ENCODE results near the gene KRTDAP.
A peak's percentile ranks its signal among the peaks of the same experiment; 100 is the strongest.

Gene KRTDAP

GRCh38 chr19:35513628-35514281 is 23.5 kb upstream of the KRTDAP start, which contains the start of gene DMKN:
TSS of gene DMKN (minus strand) at chr19:35513649. CDS start at chr19:35513475, 174 bp downstream.
- DNase-seq (ENCODE audit: low read depth in 2 of 2), result peak; percentile 71 to 79
- TF ChIP-seq, protein P1, sequence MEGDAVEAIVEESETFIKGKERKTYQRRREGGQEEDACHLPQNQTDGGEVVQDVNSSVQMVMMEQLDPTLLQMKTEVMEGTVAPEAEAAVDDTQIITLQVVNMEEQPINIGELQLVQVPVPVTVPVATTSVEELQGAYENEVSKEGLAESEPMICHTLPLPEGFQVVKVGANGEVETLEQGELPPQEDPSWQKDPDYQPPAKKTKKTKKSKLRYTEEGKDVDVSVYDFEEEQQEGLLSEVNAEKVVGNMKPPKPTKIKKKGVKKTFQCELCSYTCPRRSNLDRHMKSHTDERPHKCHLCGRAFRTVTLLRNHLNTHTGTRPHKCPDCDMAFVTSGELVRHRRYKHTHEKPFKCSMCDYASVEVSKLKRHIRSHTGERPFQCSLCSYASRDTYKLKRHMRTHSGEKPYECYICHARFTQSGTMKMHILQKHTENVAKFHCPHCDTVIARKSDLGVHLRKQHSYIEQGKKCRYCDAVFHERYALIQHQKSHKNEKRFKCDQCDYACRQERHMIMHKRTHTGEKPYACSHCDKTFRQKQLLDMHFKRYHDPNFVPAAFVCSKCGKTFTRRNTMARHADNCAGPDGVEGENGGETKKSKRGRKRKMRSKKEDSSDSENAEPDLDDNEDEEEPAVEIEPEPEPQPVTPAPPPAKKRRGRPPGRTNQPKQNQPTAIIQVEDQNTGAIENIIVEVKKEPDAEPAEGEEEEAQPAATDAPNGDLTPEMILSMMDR (IDR thresholded peaks at IDR 0.05; ENCODE audit: low read depth, low read length), result no peak
- no peak within 1 kb of the TSS for H3K4me3 ChIP-seq (replicated peaks in 1 of 2; ENCODE audit: low read depth in 2 of 2, low read length in 2 of 2)

GRCh38 chr19:35512831-35513627 is 22.8 kb upstream of the KRTDAP start:
- TF ChIP-seq, protein P1 (IDR thresholded peaks at IDR 0.05; ENCODE audit: low read depth, low read length), result no peak
- no peak for DNase-seq (ENCODE audit: low read depth in 2 of 2)
- no peak overlapping the region for H3K4me3 ChIP-seq (replicated peaks in 1 of 2; ENCODE audit: low read depth in 2 of 2, low read length in 2 of 2)

- H3K4me3 ChIP-seq (replicated peaks in 1 of 2; ENCODE audit: low read depth in 2 of 2, low read length in 2 of 2), result no peak overlapping the region
- TF ChIP-seq, protein P1 (IDR thresholded peaks at IDR 0.05; ENCODE audit: low read depth, low read length), result no peak
- DNase-seq (ENCODE audit: low read depth in 2 of 2), result no peak
These were observed 21.1 kb upstream of the KRTDAP start for GRCh38 chr19:35511337-35511736.

- no peak for DNase-seq (ENCODE audit: low read depth in 2 of 2)
- no peak overlapping the region for H3K4me3 ChIP-seq (replicated peaks in 1 of 2; ENCODE audit: low read depth in 2 of 2, low read length in 2 of 2)
- TF ChIP-seq, protein P1 (IDR thresholded peaks at IDR 0.05; ENCODE audit: low read depth, low read length), result no peak
These were observed 20.3 kb upstream of the KRTDAP start for GRCh38 chr19:35510626-35510964.

DNA sequence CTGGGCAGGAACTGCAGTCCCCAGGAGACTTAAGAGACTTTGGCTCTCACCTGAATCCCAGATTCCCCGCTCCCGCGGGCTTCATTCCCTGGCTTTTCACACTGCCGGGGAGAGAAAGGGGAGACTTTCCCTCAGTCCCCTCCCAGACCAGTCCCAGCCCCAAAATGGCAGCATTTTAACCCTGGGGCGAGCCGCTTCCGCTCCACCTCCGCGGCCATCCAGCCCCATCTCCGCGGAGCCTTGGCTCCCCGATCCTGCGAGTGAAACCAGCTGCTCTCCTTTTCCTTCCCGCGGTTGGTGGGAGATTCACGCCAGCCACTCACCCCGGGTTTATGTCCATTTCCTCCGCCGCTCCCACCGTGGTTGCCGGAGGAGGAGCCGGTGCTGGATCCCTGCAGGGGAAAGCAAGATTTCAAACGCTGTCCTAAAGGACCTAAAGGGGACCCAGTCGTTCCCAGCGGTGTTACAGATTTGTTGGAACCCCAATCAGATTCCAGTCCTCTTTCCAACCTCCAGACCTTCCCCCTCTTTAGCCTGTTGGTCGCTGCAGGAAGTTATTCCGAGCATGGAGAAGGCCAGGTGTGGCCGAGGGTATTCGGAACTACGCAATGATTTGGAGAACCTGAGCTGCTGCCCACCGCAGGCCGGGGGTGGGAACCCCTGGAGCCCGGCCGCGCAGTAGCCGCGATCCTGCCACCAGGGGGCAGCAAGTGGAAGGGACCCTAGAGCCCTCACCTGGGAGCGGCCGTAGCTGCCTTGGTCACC is 19.8 kb upstream of the KRTDAP start:
- peak overlapping the region; percentile 14 to 35 for H3K4me3 ChIP-seq (replicated peaks in 1 of 2; ENCODE audit: low read depth in 2 of 2, low read length in 2 of 2)
- peak; percentile 44 to 57 for DNase-seq (ENCODE audit: low read depth in 2 of 2)
- TF ChIP-seq, protein P1 (IDR thresholded peaks at IDR 0.05; ENCODE audit: low read depth, low read length), result peak; percentile 95

GRCh38 chr19:35509018-35509652 is 18.9 kb upstream of the KRTDAP start:
- DNase-seq (ENCODE audit: low read depth in 2 of 2), result no peak
- H3K4me3 ChIP-seq (replicated peaks in 1 of 2; ENCODE audit: low read depth in 2 of 2, low read length in 2 of 2), result no peak overlapping the region
- TF ChIP-seq, protein P1 (IDR thresholded peaks at IDR 0.05; ENCODE audit: low read depth, low read length), result no peak
